ENCODE measurements around the gene MANSC1.
"Not testable (repeated sequence)": the region's sequence is repeated elsewhere in the genome, so short reads cannot be mapped to it uniquely, and the experiment has no call there.

The MANSC1 gene

GRCh38 chr12:12323118-12323517 lies 26.9 kb downstream of the MANSC1 start:
- DNase-seq = no peak

DNA sequence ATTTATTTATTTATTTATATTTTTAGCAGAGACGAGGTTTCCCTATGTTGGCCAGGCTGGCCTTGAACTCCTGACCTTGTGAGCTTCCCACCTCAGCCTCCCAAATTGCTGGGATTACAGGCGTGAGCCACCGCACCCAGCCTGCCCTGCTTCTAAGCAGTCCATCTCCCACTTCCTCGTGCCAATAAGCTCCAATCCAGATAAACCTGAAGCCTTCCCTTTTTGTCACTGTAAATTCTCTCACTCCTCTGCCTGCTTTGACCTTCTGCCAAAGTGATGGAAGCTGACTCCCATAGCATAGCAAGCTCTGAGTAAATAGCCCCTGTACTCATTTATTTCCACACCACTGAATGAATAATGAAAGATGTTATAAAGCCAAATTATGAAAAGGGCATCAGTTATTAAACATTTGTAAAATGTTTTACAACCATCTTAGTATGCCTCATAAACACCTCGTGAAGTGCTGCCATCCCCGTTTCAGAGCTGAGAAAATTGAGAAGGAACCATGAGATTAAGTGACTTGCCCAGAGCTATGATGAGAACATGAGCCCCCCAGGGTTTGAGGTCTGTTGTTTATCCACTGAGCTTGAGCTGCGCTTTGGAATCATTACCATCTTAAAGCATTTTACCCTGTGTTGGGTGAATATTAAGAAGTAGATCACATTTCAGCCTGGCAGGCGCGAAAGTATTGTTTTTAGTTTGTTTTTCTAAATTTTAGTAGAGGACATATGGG lies 30.4 kb downstream of the MANSC1 start:
- DNase-seq = no peak

DNA sequence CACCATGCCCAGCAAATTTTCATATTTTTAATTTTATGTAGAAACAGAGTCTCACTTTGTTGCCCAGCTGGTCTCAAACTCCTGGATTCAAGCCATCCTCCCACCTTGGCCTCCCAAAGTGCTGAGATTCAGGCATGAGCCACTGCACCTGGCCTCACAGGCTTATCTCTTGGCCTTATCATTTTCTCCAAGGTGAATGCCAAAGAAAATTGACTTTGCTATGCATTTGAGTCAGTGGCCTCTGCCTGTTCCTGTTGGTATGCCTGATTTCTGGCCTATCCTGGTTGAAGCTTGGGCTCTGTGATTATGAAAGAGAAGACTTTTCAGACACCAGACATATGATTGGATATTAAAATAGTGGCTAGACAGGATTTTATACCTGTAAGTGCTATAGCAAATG lies 34.2 kb downstream of the MANSC1 start:
- no peak for DNase-seq

- not testable (repeated sequence) for DNase-seq
Observed at GRCh38 chr12:12310695-12311094, 39.3 kb downstream of the MANSC1 start.

GRCh38 chr12:12305568-12306300 lies 44.3 kb downstream of the MANSC1 start:
- DNase-seq = no peak

DNA sequence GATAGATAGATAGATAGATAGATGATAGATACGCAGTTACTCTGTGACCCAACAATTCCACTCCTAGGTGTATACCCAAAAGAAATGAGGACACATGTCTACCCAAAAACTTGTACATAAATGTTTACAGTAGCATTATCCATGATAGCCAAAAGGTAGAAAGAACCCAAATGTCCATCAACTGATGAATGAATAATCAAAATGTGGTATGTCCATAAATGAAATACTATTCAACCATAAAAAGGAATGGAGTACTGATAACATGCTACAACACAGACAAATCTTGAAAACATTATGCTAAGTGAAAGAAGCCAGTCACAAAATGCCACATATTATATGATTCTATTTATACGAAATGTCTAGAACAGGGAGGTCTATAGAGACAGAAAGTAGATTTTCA lies 47.1 kb downstream of the MANSC1 start:
- no peak for DNase-seq

DNA sequence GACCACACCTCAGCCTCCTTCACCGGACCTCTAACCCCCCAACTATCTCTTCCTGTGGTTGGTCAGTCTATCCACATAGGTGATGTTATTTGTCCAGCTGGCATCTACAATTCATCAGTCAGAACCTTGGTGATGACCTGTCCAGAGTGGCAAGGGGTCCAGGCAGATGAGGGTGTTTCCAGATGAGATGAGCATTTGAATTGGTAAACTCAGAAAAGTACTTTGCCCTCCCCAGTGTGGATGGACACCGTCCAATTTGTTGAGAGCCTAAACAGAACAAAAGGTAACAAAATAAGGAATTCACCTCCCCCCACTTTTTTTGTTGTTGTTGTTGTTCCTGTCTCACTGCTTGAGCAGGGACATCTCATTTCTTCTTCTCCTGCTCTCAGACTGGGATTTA lies 48.9 kb downstream of the MANSC1 start:
- DNase-seq = no peak

DNA sequence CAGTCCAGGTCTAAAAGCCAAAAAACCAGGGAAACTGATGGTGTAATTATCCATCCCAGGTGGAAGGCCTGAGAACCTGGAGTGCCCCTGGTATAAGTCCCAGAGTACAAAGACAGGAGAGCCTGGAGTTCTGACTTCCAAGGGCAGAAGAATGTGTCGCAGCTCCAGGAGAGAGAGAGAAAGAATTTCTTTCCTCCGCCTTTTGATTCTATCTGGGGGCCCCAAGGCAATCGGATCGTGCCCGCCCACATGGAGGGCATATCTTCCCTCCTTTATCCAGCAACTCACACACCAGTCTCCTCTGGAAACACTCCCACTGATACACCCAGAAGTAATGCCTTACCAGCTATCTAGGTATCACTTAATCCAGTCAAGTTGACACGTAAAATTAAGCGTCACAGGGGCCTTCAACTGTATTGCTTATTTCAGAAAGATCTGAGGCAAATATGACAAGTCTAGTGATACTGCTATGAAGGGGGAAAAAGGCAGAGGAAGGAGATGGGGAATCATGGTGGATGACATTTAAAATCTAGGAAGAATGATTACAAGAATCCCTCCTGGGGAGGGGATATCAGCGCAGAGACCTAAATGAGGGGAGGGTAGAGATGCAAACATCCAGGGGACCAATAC lies 52.7 kb downstream of the MANSC1 start:
- no peak for DNase-seq

GRCh38 chr12:12294215-12295005 lies 55.6 kb downstream of the MANSC1 start:
- DNase-seq = no peak

DNA sequence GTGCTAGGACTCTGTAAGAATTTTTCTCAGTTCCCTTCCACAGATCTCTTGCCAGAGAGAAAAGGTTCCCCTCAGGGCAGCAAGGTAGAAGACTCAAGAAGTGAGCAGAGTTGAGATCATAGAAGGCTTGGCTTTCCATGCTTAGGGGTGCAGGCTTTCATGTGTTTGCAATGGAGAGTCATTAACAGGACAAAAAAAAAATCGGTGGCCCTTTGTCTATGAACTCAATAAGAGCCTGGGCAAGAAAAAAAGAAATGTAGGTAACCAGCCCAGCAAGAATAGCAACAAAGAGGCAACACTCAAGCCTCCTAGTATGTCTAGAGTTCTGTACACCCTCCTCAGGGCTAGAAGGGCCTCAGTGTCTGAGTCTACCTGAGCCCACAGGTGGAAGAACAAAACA lies 59.8 kb downstream of the MANSC1 start:
- DNase-seq = no peak

DNA sequence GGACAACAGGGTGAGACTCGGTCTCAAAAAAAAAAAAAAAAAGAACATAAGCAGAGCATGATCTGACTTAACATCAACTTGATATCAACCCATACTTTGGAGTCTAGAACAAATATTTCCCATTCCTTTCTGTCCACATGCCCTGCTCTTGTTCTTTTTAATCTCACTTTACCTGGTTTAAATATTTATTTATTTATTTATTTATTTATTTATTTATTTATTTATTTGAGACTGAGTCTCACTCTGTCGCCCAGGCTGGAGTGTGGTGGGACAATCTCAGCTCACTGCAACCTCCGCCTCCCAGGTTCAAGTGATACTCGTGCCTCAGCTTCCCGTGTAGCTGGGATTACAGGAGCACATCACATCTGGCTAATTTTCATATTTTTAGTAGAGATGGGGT lies 63.6 kb downstream of the MANSC1 start:
- DNase-seq = no peak

DNA sequence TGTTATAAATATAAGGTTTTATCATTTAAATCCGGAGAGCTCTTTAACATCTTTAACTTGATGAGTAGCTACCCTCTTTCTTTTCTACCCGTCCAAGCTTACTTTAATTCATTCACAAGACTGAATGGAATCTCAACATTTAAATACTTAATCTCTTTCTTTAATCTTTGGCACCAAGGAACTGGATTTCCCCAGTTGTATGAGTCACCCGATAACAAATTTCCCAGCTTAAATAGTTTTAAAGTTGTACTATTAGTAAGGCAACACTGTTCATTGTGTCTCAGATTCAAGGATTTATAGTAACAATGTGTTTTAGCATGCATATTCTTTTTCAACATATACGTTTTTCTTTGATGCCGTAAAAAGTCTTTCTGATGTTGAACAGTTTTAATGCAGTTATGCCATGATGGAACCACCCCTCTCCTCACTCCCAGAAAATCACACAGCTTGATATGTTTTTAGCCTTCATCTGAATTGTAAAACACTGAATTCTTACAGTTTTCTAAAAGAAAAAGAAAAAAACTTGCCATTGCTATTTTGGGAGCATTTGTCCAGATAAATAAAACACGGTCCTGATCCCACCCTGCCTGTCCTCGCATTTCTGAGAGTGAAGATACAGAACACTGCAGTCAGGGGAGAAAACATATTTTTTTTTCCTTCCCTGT lies 67.1 kb downstream of the MANSC1 start:
- no peak for DNase-seq

DNA sequence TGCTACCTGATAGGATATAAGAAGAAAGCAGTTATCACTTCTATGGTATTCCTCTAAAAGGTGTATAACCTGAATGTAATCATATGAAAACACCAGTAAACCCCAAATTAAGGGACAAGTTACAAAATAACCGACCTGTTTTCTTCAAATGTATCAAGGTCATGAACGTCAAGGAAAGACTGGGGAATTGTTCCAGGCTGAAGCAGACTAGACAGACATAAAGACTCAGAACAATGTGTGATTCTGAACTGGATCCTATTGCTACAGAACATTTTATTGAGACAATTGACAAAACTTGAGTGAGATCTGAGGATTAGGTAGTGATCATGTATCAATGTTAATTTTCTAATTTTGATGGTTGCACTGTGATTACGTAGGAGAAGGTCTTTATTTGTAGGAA lies 67.8 kb downstream of the MANSC1 start:
- no peak for DNase-seq

- DNase-seq = no peak
Observed at GRCh38 chr12:12281134-12281533, 68.9 kb downstream of the MANSC1 start.

DNA sequence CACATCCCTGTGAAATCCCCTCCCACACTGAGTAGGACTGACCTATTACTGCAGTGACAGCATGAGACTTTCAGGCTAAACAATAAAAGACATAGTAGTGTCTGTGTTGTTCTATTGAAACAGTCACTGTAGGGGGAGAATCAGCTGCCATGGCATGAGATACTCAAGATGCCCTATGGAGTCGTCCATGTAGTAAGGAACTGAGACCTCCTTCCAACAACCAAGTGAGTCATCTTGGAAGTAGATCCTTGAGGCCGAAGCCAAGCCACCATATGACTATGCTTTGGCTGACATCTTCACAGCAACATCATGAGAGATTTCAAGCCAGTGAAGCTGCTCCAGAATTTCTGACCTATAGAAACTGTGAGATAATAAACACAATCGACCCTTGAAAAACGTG lies 71.1 kb downstream of the MANSC1 start:
- DNase-seq = no peak
